ENCODE results near the gene PTPRU.

PTPRU gene

DNA sequence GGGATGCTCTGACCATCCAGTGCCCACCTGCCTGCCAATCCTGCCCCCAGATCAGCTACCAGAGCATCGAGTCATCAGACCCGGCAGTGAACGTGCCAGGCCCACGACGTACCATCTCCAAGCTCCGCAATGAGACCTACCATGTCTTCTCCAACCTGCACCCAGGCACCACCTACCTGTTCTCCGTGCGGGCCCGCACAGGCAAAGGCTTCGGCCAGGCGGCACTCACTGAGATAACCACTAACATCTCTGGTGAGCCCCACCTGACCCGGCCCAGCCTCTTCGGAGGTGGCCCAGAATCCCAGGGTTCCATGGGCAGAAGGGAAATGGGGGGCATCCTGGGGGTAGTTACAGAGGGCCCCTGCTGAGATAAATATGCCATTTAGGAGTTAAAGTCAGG is 43.1 kb downstream of the PTPRU start:
- TF ChIP-seq, protein P1, sequence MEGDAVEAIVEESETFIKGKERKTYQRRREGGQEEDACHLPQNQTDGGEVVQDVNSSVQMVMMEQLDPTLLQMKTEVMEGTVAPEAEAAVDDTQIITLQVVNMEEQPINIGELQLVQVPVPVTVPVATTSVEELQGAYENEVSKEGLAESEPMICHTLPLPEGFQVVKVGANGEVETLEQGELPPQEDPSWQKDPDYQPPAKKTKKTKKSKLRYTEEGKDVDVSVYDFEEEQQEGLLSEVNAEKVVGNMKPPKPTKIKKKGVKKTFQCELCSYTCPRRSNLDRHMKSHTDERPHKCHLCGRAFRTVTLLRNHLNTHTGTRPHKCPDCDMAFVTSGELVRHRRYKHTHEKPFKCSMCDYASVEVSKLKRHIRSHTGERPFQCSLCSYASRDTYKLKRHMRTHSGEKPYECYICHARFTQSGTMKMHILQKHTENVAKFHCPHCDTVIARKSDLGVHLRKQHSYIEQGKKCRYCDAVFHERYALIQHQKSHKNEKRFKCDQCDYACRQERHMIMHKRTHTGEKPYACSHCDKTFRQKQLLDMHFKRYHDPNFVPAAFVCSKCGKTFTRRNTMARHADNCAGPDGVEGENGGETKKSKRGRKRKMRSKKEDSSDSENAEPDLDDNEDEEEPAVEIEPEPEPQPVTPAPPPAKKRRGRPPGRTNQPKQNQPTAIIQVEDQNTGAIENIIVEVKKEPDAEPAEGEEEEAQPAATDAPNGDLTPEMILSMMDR (IDR thresholded peaks at IDR 0.05; ENCODE audit: low read depth, low read length, missing control alignments), result no peak
- no peak overlapping the region for H3K4me3 ChIP-seq (replicated peaks; ENCODE audit: low read depth, low read length)
- no peak for DNase-seq (ENCODE audit: extremely low read depth, low read depth)

DNA sequence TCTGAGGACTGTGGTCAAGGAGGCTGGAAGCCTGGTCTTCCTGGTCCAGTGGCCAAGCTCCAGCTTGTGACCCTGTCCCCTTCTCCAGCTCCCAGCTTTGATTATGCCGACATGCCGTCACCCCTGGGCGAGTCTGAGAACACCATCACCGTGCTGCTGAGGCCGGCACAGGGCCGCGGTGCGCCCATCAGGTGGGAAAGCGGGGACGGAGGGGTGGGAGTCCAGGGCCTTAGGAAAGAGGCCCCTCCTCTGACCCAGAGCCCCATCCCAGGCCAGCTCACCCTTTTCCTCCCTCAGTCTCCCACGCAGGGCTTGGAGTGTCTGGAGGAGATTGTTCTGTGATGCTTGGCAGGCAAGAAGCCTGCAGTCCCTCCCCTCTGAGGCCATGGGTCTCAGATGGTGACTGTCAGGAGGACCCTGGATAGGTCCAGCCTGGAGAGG is 43.6 kb downstream of the PTPRU start:
- TF ChIP-seq, protein P1 (IDR thresholded peaks at IDR 0.05; ENCODE audit: low read depth, low read length, missing control alignments), result no peak
- DNase-seq (ENCODE audit: extremely low read depth, low read depth), result no peak
- no peak overlapping the region for H3K4me3 ChIP-seq (replicated peaks; ENCODE audit: low read depth, low read length)

DNA sequence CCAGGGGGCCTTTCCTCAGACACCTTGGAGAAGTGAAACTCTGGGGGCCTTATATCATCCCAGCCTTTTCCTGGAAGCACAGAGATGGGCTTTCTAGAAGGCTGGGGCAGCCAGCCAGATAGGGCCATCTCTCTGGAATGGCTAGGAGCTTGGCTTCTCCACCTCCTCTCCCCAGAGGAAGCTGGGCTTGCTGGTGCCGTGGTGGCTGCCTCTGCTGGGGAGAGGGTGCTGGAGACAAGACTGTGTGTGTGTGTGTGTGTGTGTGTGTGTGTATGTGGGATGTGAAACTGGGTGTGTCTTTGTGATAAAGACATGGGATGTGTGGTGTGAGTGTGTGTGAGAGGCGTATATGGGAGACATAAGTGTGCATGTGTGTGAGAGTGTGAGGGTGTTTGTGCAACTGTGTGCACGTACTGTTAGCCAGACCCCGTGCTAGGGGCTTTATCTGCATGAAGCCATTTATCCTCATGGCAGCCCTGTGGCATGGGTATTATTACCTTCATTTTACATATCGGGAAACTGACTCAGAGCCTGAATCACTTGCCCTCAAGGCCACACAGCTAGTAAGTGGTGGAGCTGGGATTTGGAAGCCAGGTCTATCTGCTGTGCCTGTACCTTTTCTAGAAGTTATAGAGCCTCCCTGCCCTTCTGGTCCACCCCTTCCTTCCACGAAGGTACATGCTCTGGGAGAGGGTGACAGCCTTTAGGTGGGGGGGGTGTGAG is 44.2 kb downstream of the PTPRU start:
- TF ChIP-seq, protein P1 (IDR thresholded peaks at IDR 0.05; ENCODE audit: low read depth, low read length, missing control alignments), result no peak
- no peak overlapping the region for H3K4me3 ChIP-seq (replicated peaks; ENCODE audit: low read depth, low read length)
- DNase-seq (ENCODE audit: extremely low read depth, low read depth), result no peak

DNA sequence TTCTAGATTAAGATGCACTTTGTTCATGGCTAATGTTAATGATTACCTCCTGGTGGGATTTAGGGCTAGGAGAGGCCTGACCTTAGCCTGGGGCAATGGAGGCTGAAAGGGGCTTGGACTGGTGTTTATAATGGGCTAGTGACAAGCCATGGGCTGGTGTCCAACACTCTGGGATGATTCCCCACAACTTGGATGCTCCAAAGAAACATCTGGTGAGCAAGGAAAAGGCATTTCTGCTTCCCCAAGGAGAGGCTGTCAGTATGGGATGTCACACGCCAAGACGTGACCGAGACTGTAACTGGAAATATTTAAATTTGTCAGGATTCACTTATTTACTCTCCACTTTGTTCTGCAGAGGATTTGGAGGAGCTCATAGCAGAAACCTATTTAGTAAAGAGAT is 45.2 kb downstream of the PTPRU start:
- no peak overlapping the region for H3K4me3 ChIP-seq (replicated peaks; ENCODE audit: low read depth, low read length)
- TF ChIP-seq, protein P1 (IDR thresholded peaks at IDR 0.05; ENCODE audit: low read depth, low read length, missing control alignments), result no peak
- DNase-seq (ENCODE audit: extremely low read depth, low read depth), result no peak

DNA sequence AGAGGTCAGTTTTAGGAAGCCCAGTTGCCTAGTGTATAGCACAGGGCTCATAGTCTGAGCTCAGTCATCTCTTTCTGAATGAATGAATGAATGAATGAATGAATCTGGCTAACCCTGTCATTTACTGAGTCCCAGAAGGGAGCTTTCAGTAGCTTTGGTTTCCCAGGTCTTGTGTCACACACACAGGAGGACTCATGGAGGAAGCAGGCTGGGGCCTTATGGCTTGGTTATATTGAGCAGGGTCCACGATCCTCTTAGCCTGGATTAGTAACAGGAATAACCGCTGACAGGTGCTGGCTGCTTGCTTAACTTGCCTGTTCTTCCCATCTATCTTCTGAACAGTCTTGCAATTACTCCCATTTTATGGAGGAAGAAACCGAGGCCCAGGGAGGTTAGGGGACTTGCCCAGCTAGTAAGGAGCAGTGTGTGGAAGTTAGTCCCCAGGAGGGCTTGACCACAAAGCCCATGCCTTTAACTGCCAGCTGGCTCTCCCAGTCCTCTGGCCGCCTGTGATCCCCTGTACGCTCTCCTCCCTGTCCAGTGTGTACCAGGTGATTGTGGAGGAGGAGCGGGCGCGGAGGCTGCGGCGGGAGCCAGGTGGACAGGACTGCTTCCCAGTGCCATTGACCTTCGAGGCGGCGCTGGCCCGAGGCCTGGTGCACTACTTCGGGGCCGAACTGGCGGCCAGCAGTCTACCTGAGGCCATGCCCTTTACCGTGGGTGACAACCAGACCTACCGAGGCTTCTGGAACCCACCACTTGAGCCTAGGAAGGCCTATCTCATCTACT is 46.0 kb downstream of the PTPRU start:
- no peak for DNase-seq (ENCODE audit: extremely low read depth, low read depth)
- TF ChIP-seq, protein P1 (IDR thresholded peaks at IDR 0.05; ENCODE audit: low read depth, low read length, missing control alignments), result no peak
- no peak overlapping the region for H3K4me3 ChIP-seq (replicated peaks; ENCODE audit: low read depth, low read length)

DNA sequence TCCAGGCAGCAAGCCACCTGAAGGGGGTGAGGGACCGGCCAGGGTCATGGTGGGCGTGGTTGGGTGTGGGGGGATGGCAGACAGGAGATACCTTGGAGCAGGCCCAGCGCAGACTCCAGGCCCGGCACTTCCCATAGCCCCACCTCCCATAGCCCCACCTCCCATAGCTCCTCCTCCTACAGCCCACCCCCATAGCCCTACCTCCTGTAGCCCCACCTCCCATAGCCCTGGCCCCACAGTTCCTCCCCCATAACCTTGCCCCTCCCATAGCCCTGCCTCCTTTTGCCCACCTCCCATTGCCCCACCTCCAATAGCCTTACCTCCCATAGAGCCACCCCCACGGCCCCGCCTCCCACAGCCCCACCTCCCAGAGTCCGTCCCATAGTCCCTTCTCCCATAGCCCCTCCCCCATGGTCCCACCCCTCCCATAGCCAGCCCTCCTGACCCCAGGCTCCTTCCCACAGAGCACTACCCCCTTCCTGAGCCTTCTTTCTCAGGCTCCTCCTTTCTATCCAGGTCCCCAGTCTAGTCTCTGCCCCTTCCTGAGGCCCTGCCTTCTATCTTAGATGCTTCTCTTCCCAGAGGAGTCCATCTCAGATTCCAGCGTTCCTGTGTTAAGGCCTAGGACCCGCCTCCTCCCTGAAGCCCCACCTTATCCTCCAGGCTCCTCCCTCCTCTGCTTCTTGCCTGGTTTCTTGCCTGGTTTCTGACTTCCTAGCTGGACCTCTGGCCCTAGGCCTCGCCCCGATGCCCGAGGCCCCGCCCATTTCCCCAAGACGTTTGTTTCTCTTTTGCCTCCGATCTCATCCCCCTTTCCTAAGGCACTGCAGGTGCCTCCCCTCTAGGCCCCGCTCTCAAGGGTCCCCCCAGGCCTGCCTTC is 46.8 kb downstream of the PTPRU start:
- no peak overlapping the region for H3K4me3 ChIP-seq (replicated peaks; ENCODE audit: low read depth, low read length)
- no peak for DNase-seq (ENCODE audit: extremely low read depth, low read depth)
- TF ChIP-seq, protein P1 (IDR thresholded peaks at IDR 0.05; ENCODE audit: low read depth, low read length, missing control alignments), result no peak
